Activated CD8-positive, alpha-beta memory T cell treated with anti-CD3 and anti-CD28 coated beads, Interleukin-2, amount 50 U/mL, for 24 hours (primary cell): Measurements from ENCODE around the gene RECQL5.

Experiments
- DNase-seq: peaks from one replicate; pipeline ENCODE4 v3.0.0-alpha.2; 2020; ENCODE audit errors: extremely low read depth

Gene RECQL5

GRCh38 chr17:75688209-75688825 lies 21.4 kb upstream of the RECQL5 start:
- DNase-seq: no peak

- DNase-seq: no peak
Measured at GRCh38 chr17:75685499-75685898, 18.5 kb upstream of the RECQL5 start.

- no peak for DNase-seq
Measured at GRCh38 chr17:75684924-75685323, 18.0 kb upstream of the RECQL5 start.

- no peak for DNase-seq
Measured at GRCh38 chr17:75684249-75684648, 17.3 kb upstream of the RECQL5 start.

GRCh38 chr17:75683583-75683982 lies 16.6 kb upstream of the RECQL5 start:
- no peak for DNase-seq

GRCh38 chr17:75681289-75681688 lies 14.3 kb upstream of the RECQL5 start:
- no peak for DNase-seq

- DNase-seq: no peak
Measured at GRCh38 chr17:75680431-75680830, 13.5 kb upstream of the RECQL5 start.

GRCh38 chr17:75679706-75680211 lies 12.8 kb upstream of the RECQL5 start:
- DNase-seq: no peak

- no peak for DNase-seq
Measured at GRCh38 chr17:75676461-75676860, 9.5 kb upstream of the RECQL5 start.

GRCh38 chr17:75673487-75673886 lies 6.5 kb upstream of the RECQL5 start:
- no peak for DNase-seq

GRCh38 chr17:75672011-75672410 lies 5.1 kb upstream of the RECQL5 start:
- no peak for DNase-seq

GRCh38 chr17:75670868-75671267 lies 3.9 kb upstream of the RECQL5 start:
- no peak for DNase-seq

- DNase-seq: no peak
Measured at GRCh38 chr17:75668489-75668888, 1.5 kb upstream of the RECQL5 start.

GRCh38 chr17:75667825-75668224 lies 871 bp upstream of the RECQL5 start:
- DNase-seq: no peak

- no peak for DNase-seq
Measured at GRCh38 chr17:75665981-75666380, 973 bp downstream of the RECQL5 start.

GRCh38 chr17:75664099-75664549 lies 2.8 kb downstream of the RECQL5 start:
- DNase-seq: no peak

- no peak for DNase-seq
Measured at GRCh38 chr17:75662511-75662910, 4.4 kb downstream of the RECQL5 start.

GRCh38 chr17:75661531-75661930 lies 5.4 kb downstream of the RECQL5 start:
- no peak for DNase-seq

- DNase-seq: no peak
Measured at GRCh38 chr17:75658237-75658636, 8.7 kb downstream of the RECQL5 start.

- no peak for DNase-seq
Measured at GRCh38 chr17:75654176-75654575, 12.8 kb downstream of the RECQL5 start.

- no peak for DNase-seq
Measured at GRCh38 chr17:75652934-75653549, 13.9 kb downstream of the RECQL5 start.

- no peak for DNase-seq
Measured at GRCh38 chr17:75652341-75652740, 14.6 kb downstream of the RECQL5 start.

- no peak for DNase-seq
Measured at GRCh38 chr17:75650874-75651273, 16.1 kb downstream of the RECQL5 start.

GRCh38 chr17:75649687-75650086 lies 17.3 kb downstream of the RECQL5 start:
- no peak for DNase-seq
